ENCODE measurements around the gene EEIG1. TPM values are rescaled to one million over a fixed set of nuclear protein-coding genes. Genes with fewer than 3 reads are reported as not detected.

Gene EEIG1
- total RNA-seq, 1 experiment from 2014 or later, result 52.3 TPM

DNA sequence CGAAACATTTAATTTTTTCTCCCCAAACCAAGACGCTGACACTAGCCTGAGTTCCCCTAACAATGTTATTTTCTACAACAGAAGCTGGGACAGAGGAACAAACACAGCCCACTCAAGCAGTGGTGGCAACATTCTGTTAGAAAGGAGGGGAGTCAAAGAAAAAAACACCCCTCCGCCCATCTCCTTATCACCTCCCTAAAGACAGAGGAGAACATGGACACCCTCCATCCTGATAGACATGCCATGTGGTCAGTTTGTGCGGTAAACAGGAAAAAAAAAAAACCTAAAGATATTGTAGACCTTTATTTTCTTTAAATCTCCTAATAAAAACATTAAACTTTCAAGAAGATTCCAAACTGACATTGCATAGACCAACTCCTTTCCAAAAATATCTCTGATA, 40.2 kb downstream of the EEIG1 start:
- H4K91ac ChIP-seq (ENCODE audit: insufficient read length, low read depth, low read length), result no peak overlapping the region
- no peak overlapping the region for H4K5ac ChIP-seq (ENCODE audit: insufficient read length, low read depth, low read length)
- H2AFZ ChIP-seq (ENCODE audit: low read length), result no peak overlapping the region
- Mint-ChIP-seq H3K4me1 (peaks cover 29 to 54% of the 10 kb centered on the region in 2 experiments), H3K4me3 (no peak overlapping the region), H3K36me3 (ENCODE audit: insufficient read depth in 1 of 3, low read depth in 3 of 3) (peaks cover 7 to 45% (median 36%) of the 10 kb centered on the region in 3 experiments; a peak in 6 of 7 replicates), H3K9me3 (no peaks in the 10 kb centered on the region), H3K27ac (no peak overlapping the region), H3K27me3 (ENCODE audit: low read depth) (peaks cover 2% of the 10 kb centered on the region)
- H3K4ac ChIP-seq (ENCODE audit: low read depth, low read length), result no peak overlapping the region
- no peak overlapping the region for H3K18ac ChIP-seq (ENCODE audit: insufficient read length, low read depth, low read length)
- H3T11ph ChIP-seq (ENCODE audit: low read length), result no peak overlapping the region
- H3K9me3 ChIP-seq (ENCODE audit: control insufficient read depth, low read depth, low read length), result no peaks in the 10 kb centered on the region
- WGBS (ENCODE audit: extremely low coverage, insufficient read length, low lambda C conversion rate), result no CpG with 5 or more reads among the region's 4 CpGs
- H2BK20ac ChIP-seq (ENCODE audit: low read depth, low read length, poor library complexity, severe bottlenecking), result no peak overlapping the region
- H3K9ac ChIP-seq (ENCODE audit: extremely low read depth, insufficient read length, low read length), result no peak overlapping the region
- H3K79me2 ChIP-seq (ENCODE audit: insufficient read depth, low read length), result no peaks in the 10 kb centered on the region
- no peak overlapping the region for H4K8ac ChIP-seq (replicated peaks; ENCODE audit: insufficient read length, low read depth, low read length)
- no peak overlapping the region for H2BK120ac ChIP-seq (ENCODE audit: low read depth, low read length, poor library complexity, severe bottlenecking)
- no peak overlapping the region for H3K23ac ChIP-seq (ENCODE audit: insufficient read length, low read depth, low read length)
- H2BK15ac ChIP-seq (ENCODE audit: low read depth, low read length), result no peak overlapping the region
- H3K27me3 ChIP-seq (ENCODE audit: insufficient read depth, low read length), result no peaks in the 10 kb centered on the region
- H2BK5ac ChIP-seq (ENCODE audit: insufficient read length, low read length), result no peak overlapping the region
- DNase-seq, result no peak
- H3K4me1 ChIP-seq (ENCODE audit: insufficient read depth, low read length), result no peaks in the 10 kb centered on the region
- peaks cover 6% of the 10 kb centered on the region for H3K23me2 ChIP-seq (ENCODE audit: insufficient read length, low read depth, low read length, poor library complexity, severe bottlenecking)
- no peak overlapping the region for H3K4me2 ChIP-seq (ENCODE audit: insufficient read depth, insufficient read length, low read length)
- H4K20me1 ChIP-seq (ENCODE audit: control insufficient read depth, insufficient read depth, insufficient read length), result no peaks in the 10 kb centered on the region
- H3K56ac ChIP-seq (ENCODE audit: insufficient read length, low read depth, low read length), result no peak overlapping the region
- no peak overlapping the region for H3K14ac ChIP-seq (ENCODE audit: insufficient read depth, low read length)
- no peak overlapping the region for H2BK12ac ChIP-seq (ENCODE audit: insufficient read length, low read depth, low read length)
- TF ChIP-seq, protein P1, sequence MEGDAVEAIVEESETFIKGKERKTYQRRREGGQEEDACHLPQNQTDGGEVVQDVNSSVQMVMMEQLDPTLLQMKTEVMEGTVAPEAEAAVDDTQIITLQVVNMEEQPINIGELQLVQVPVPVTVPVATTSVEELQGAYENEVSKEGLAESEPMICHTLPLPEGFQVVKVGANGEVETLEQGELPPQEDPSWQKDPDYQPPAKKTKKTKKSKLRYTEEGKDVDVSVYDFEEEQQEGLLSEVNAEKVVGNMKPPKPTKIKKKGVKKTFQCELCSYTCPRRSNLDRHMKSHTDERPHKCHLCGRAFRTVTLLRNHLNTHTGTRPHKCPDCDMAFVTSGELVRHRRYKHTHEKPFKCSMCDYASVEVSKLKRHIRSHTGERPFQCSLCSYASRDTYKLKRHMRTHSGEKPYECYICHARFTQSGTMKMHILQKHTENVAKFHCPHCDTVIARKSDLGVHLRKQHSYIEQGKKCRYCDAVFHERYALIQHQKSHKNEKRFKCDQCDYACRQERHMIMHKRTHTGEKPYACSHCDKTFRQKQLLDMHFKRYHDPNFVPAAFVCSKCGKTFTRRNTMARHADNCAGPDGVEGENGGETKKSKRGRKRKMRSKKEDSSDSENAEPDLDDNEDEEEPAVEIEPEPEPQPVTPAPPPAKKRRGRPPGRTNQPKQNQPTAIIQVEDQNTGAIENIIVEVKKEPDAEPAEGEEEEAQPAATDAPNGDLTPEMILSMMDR (conservative IDR thresholded peaks at IDR 0.05), result no peak
- peaks cover 10% of the 10 kb centered on the region for H3K79me1 ChIP-seq (ENCODE audit: insufficient read depth, low read depth, low read length, poor library complexity, severe bottlenecking)
- no peak overlapping the region for H2AK5ac ChIP-seq (ENCODE audit: insufficient read length, low read length)
- H3K27ac ChIP-seq (ENCODE audit: insufficient read length, low read depth, low read length), result no peak overlapping the region

Measured in H9 (cell line).